Lower leg skin (tissue), 3 donors: ENCODE results near the gene NCOA5.

Experiments
- CTCF ChIP-seq, 3 donors: fragments of 450-650 bp; IDR thresholded peaks; one replicate each; pipeline ENCODE4 v1.5.1; 2016; ENCODE audit warnings: antibody characterized with exemption in 3 of 3, mild to moderate bottlenecking in 3 of 3, moderate library complexity in 2 of 3
- POLR2A ChIP-seq, 2 donors: fragments of 450-650 bp; IDR thresholded peaks; one replicate each; pipeline ENCODE4 v1.6.1; 2016 to 2017; ENCODE audit warnings: antibody characterized with exemption in 2 of 2, mild to moderate bottlenecking in 1 of 2, moderate library complexity in 1 of 2

GRCh38 chr20:46120136-46120535, 30.4 kb upstream of the NCOA5 start:
- TF ChIP-seq CTCF (IDR thresholded peaks at IDR 0.05) (no peak), POLR2A (IDR thresholded peaks at IDR 0.05) (no peak)
